Measurements from ENCODE around the gene NDUFB4.

NDUFB4 gene

GRCh38 chr3:120558771-120559241 is 37.3 kb upstream of the NDUFB4 start:
- peak overlapping the region; percentile 66 for H3K4me3 ChIP-seq (ENCODE audit: insufficient read length, low read depth)
- DNase-seq (ENCODE audit: low read depth, low spot score), result peak; percentile 80
- no peaks in the 10 kb centered on the region for H3K4me1 ChIP-seq (ENCODE audit: insufficient read depth, insufficient read length)
- peaks cover 19% of the 10 kb centered on the region for H3K27me3 ChIP-seq (ENCODE audit: insufficient read depth, insufficient read length)
- TF ChIP-seq YY1 (IDR thresholded peaks at IDR 0.05; ENCODE audit: insufficient read depth, insufficient read length), result no peak
- TF ChIP-seq ZNF274 (IDR thresholded peaks at IDR 0.05; ENCODE audit: low read depth, low read length), result no peak
- TF ChIP-seq SUZ12 (IDR thresholded peaks at IDR 0.05; ENCODE audit: extremely low read depth, insufficient read depth, insufficient read length), result no peak
- no peaks in the 10 kb centered on the region for H3K36me3 ChIP-seq (ENCODE audit: insufficient read depth, insufficient read length, low read length)
- peak overlapping the region; percentile 68 for H3K9ac ChIP-seq (ENCODE audit: insufficient read length, low read depth)
- no peaks in the 10 kb centered on the region for H3K9me3 ChIP-seq (ENCODE audit: insufficient read depth, low read length)

GRCh38 chr3:120559242-120560061 is 36.7 kb upstream of the NDUFB4 start:
- H3K9ac ChIP-seq (ENCODE audit: insufficient read length, low read depth), result peak overlapping the region; percentile 68
- H3K27me3 ChIP-seq (ENCODE audit: insufficient read depth, insufficient read length), result peaks cover 19% of the 10 kb centered on the region
- H3K4me3 ChIP-seq (ENCODE audit: insufficient read length, low read depth), result peak overlapping the region; percentile 66
- TF ChIP-seq YY1 (IDR thresholded peaks at IDR 0.05; ENCODE audit: insufficient read depth, insufficient read length) (no peak), SUZ12 (IDR thresholded peaks at IDR 0.05; ENCODE audit: extremely low read depth, insufficient read depth, insufficient read length) (no peak), ZNF274 (IDR thresholded peaks at IDR 0.05; ENCODE audit: low read depth, low read length) (no peak)
- no peaks in the 10 kb centered on the region for H3K4me1 ChIP-seq (ENCODE audit: insufficient read depth, insufficient read length)
- DNase-seq (ENCODE audit: low read depth, low spot score), result no peak
- no peaks in the 10 kb centered on the region for H3K9me3 ChIP-seq (ENCODE audit: insufficient read depth, low read length)
- no peaks in the 10 kb centered on the region for H3K36me3 ChIP-seq (ENCODE audit: insufficient read depth, insufficient read length, low read length)

- Histone ChIP-seq H3K4me3 (ENCODE audit: insufficient read length, low read depth) (no peak overlapping the region), H3K27me3 (ENCODE audit: insufficient read depth, insufficient read length) (peaks cover 19% of the 10 kb centered on the region), H3K4me1 (ENCODE audit: insufficient read depth, insufficient read length) (no peaks in the 10 kb centered on the region), H3K9me3 (ENCODE audit: insufficient read depth, low read length) (no peaks in the 10 kb centered on the region), H3K9ac (ENCODE audit: insufficient read length, low read depth) (no peak overlapping the region), H3K36me3 (ENCODE audit: insufficient read depth, insufficient read length, low read length) (no peaks in the 10 kb centered on the region)
- no peak for TF ChIP-seq SUZ12 (IDR thresholded peaks at IDR 0.05; ENCODE audit: extremely low read depth, insufficient read depth, insufficient read length)
- TF ChIP-seq YY1 (IDR thresholded peaks at IDR 0.05; ENCODE audit: insufficient read depth, insufficient read length), result no peak
- TF ChIP-seq ZNF274 (IDR thresholded peaks at IDR 0.05; ENCODE audit: low read depth, low read length), result no peak
- DNase-seq (ENCODE audit: low read depth, low spot score), result no peak
These were observed 35.6 kb upstream of the NDUFB4 start for GRCh38 chr3:120560304-120561250.

- TF ChIP-seq YY1 (IDR thresholded peaks at IDR 0.05; ENCODE audit: insufficient read depth, insufficient read length), result no peak
- no peak for TF ChIP-seq ZNF274 (IDR thresholded peaks at IDR 0.05; ENCODE audit: low read depth, low read length)
- TF ChIP-seq SUZ12 (IDR thresholded peaks at IDR 0.05; ENCODE audit: extremely low read depth, insufficient read depth, insufficient read length), result no peak
- Histone ChIP-seq H3K36me3 (ENCODE audit: insufficient read depth, insufficient read length, low read length) (no peaks in the 10 kb centered on the region), H3K4me3 (ENCODE audit: insufficient read length, low read depth) (no peak overlapping the region), H3K4me1 (ENCODE audit: insufficient read depth, insufficient read length) (peaks cover under 1% of the 10 kb centered on the region), H3K27me3 (ENCODE audit: insufficient read depth, insufficient read length) (peaks cover 16% of the 10 kb centered on the region), H3K9me3 (ENCODE audit: insufficient read depth, low read length) (no peaks in the 10 kb centered on the region), H3K9ac (ENCODE audit: insufficient read length, low read depth) (no peak overlapping the region)
- DNase-seq (ENCODE audit: low read depth, low spot score), result no peak
These were observed 34.7 kb upstream of the NDUFB4 start for GRCh38 chr3:120561251-120562045.

GRCh38 chr3:120563356-120564022 is 32.6 kb upstream of the NDUFB4 start:
- no peak for DNase-seq (ENCODE audit: low read depth, low spot score)
- no peak overlapping the region for H3K9ac ChIP-seq (ENCODE audit: insufficient read length, low read depth)
- H3K4me3 ChIP-seq (ENCODE audit: insufficient read length, low read depth), result no peak overlapping the region
- H3K27me3 ChIP-seq (ENCODE audit: insufficient read depth, insufficient read length), result peaks cover 1% of the 10 kb centered on the region
- peaks cover 3% of the 10 kb centered on the region for H3K4me1 ChIP-seq (ENCODE audit: insufficient read depth, insufficient read length)
- H3K36me3 ChIP-seq (ENCODE audit: insufficient read depth, insufficient read length, low read length), result no peaks in the 10 kb centered on the region
- H3K9me3 ChIP-seq (ENCODE audit: insufficient read depth, low read length), result no peaks in the 10 kb centered on the region
- TF ChIP-seq ZNF274 (IDR thresholded peaks at IDR 0.05; ENCODE audit: low read depth, low read length), result no peak
- no peak for TF ChIP-seq SUZ12 (IDR thresholded peaks at IDR 0.05; ENCODE audit: extremely low read depth, insufficient read depth, insufficient read length)

- Histone ChIP-seq H3K27me3 (ENCODE audit: insufficient read depth, insufficient read length) (no peaks in the 10 kb centered on the region), H3K4me3 (ENCODE audit: insufficient read length, low read depth) (no peak overlapping the region), H3K36me3 (ENCODE audit: insufficient read depth, insufficient read length, low read length) (no peaks in the 10 kb centered on the region), H3K9ac (ENCODE audit: insufficient read length, low read depth) (peak overlapping the region; percentile 2), H3K4me1 (ENCODE audit: insufficient read depth, insufficient read length) (peaks cover 3% of the 10 kb centered on the region), H3K9me3 (ENCODE audit: insufficient read depth, low read length) (no peaks in the 10 kb centered on the region)
- no peak for DNase-seq (ENCODE audit: low read depth, low spot score)
- TF ChIP-seq SUZ12 (IDR thresholded peaks at IDR 0.05; ENCODE audit: extremely low read depth, insufficient read depth, insufficient read length), result no peak
- TF ChIP-seq YY1 (IDR thresholded peaks at IDR 0.05; ENCODE audit: insufficient read depth, insufficient read length), result no peak
- TF ChIP-seq ZNF274 (IDR thresholded peaks at IDR 0.05; ENCODE audit: low read depth, low read length), result no peak
These were observed 29.7 kb upstream of the NDUFB4 start for GRCh38 chr3:120566243-120566975.
